Dermis blood vessel endothelial cell (primary cell): ENCODE results near the gene GRID1. TPM values are rescaled to one million over a fixed set of nuclear protein-coding genes. Genes with fewer than 3 reads are reported as not detected.

Experiments
- DNase-seq: peaks from one replicate; pipeline ENCODE4 v3.0.0; 2010
- total RNA-seq: library from RNA; depleted of rRNA; stranded (reverse); fragments of >200 nt; gene quantifications from 2 replicates; pipeline ENCODE4 v1.2.3, GENCODE V29; 2014

Gene GRID1
- not detected in 2 replicates for total RNA-seq

DNA sequence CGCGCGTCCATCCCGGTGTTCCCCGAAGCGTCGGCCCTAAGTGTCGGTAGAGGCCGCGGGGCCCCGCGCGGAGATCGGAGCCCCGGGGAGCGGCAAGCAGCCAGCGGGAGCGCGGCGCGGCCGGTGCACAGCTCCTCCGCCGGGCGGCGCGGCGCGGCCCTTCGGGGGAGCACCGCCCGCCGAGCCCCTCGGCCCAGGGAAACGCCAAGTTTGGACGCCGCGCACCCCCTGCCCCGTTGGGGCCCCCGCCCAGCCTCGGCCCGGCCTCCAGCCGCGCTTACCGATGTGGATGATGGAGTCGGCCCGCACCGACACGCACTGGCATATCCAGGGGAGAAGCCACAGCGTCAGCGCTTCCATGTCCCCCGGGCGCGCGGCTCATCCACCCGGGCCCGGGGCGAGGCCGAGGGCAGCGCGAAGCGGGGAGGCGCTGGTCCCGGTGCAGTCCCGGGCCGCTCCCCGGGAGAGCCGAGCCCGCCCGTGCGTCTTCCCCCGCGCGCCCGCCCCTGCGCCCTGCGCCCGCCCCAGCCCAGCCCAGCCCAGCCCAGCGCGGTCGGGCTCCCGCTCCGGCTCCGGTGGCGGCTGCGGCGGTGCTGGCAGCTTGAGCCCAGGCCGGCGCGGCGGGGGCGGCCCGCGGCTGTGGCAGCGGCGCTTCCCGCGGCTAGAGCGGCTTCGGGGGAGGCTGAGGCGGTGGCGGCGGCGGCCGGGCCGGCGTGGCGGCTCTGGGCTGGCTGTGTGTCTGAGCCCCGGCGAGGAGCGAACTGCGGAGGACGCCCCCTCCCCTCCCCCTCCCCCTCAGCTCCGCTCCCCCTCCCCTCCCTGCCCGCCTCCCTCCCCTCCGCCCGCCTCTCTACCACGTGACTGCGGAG, at the start of gene GRID1:
Gene GRID1 (minus strand): TSS at position 763 of the 869 bp plus-strand sequence.
- DNase-seq = no peak

DNA sequence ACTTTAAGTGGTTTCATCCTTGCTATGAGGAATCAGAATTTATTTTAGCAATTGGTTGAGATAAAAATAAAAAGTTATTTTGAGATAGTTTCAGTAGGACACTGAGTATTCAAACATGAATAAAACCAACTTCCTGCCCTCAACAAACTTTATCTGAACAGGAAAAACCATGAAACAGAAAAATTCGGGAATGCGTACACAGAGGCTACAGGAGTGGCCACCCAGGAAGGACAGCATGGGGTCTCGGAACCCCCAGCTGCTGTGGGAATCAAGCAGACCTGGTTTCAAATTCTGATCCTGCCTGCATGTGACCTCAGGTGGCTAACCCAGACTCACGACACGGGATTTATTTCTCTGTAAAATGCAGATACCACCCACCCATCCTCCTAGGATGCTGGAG, 49.0 kb upstream of the GRID1 start:
- no peak for DNase-seq

DNA sequence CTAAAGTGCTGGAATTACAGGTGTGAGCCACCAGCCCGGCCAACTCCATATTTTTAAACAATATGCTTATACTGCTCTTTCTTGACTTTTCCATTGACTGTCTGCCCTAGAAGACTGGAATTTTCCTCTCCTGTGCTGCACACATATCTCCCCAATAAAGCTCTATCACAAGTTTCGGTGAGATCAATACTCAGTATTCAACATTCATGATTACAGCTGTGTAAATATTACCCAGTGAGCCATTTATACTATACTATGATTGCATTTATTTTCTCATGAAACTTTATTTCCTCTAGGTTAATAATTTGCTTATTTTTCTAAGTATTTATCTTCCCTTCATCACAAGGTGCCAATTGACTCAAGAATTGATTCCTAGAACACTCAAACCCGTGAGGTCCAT, 48.5 kb upstream of the GRID1 start:
- no peak for DNase-seq

DNA sequence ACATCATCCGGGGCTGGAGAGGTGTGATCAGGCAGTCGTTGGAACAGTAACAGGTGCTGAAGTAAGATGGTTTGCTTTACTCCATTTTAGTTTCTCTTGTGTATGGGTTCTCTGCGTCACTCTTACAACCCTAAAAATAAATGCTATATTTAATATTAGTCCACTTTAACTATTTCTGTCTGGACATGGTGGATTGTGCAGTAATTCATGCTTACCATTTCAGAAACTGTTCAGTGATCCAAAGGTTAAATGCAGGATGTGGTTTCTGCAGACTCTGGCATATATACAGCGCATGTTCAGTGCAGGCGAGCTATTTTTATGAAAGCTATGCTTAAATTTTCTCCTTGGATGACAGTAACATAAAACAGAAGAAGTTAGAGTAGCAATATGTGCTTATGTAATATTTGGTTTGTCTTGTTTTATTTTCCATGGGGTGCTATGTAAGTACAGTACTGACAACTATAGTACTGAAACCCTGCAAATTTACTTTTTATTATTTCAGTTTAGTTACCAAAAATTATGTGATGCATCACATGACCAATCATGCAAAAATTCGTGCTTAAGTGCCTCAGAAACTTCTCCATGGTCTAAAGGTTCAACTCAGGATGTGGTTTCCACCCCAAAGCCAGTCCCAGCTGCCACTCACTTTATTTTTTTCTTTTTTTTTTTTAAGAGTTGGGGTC, 46.6 kb upstream of the GRID1 start:
- no peak for DNase-seq

DNA sequence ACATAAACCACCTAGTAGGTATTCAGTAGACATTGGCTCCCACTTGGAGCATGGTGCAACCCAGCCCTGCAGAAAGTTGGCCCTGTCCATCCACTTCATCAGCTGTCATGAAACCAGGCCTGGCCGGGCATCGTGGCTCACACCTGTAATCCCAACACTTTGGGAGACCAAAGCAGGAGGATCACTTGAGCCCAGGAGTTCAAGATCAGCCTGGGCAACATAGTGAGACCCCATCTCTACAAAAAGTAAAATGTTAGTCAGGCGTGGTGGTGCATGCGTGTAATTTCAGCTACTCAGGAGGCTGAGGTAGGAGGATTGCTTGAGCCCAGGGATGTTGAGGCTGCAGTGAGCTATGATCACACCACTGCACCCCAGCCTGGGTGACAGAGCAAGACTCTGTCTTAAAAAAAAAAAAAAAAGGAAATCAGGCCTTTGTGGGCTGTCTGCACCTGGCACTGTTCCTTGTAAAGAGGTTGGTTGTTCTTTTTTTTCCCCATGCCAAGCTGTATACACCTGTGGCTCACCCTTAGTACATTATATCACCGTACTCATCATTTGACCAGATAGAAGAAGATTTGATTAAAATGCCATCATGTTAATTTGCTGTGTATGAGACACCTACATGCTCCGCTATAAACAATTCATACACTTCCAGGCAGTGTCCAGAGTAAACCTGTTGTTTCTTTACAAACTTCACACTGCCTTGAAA, 45.4 kb upstream of the GRID1 start:
- DNase-seq = no peak

DNA sequence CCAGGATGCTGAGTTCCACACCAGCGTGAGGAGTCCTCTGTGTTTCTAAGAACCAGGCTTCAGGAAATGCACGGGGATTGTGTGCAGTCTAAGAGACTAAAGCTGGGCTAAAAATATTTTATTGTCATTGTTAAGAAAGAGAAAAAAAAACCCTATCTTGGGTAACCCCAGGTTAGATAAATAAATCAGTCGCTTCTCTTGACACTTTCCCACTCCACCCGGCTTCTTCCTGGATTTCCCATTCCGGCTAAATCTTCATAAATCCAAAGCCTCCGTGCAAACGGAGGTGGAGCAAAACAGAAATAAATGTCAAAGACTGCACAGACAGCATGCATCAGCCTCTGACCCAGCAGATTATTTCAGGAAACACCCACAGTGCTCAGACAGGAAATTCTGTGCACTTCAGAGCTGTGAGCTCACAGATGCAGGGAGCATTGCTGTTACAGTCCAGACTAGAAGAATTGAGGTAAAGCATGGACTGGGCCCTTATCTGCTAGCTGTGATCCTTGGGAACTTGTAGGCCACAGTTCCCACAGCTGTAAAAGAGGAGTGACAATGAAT, 44.8 kb upstream of the GRID1 start:
- peak; percentile 86 for DNase-seq

DNA sequence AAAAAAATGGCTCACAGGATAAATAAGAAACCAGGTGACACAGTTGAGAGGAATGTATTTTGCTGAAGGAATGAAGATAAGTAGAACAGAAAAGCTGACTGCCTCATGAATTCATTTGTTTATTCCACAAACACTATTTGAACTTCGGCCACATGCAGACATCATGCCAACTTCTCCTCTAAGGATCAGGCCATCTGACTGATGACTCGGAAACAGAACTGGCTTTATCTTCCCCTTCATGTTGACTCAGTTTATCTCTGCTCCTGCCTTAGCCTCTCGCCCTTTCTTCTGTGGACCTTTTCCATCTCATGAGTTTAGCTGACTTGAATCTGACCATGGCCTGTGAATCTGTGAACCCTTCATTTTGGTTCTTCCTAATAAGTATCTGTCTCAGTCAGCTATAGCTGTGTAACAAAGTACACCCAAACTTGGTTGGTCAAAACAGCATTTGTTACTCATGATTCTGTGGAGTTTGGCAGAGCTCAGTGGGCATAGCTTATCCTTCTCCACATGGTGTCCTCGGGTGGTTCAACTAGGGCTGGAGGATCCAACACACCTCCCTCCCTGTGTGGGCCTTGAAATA, 44.0 kb upstream of the GRID1 start:
- no peak for DNase-seq

DNA sequence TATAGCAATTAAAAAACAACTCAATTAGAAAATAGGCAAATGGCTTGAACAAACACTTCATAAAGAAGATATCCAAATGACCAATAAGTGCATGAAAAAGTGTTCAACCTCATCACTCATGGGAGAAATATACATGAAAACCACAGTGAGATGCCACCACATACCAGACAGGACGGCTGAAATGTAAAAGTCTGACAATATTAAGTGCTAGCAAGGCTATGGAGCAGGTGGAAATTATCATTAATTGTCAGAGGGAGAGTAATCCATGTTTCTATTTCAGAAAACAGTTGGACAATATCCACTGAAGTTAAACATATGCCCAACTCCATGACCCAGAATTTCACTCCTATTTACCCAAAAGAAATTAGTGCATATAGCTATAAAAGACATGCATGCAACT, 42.6 kb upstream of the GRID1 start:
- no peak for DNase-seq

DNA sequence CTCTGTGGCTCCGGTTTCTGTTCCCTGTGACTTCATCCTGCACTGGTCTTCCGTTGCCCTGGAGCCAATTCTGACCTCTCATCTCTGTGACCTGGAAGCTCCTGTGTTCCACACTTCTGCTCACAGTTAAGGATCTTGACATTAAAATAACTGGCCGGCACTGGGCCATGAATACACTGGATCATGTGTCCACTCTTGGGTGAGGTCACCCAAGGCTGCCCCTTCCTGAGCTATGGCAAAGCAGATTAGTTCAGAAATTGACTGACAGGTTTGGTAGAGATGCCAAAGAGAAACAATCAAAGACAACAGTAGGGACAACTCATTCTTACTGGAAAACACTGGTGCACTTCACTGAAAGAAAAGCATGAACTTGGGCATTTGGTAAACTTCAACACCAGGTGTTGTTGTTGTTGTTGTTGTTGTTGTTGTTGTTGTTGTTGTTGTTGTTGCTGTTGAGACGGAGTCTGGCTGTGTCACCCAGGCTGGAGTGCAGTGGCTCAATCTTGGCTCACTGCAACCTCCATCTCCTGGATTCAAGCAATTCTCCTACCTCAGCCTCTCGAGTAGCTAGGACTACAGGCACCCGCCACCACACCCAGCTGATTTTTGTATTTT, 36.7 kb upstream of the GRID1 start:
- DNase-seq = no peak

DNA sequence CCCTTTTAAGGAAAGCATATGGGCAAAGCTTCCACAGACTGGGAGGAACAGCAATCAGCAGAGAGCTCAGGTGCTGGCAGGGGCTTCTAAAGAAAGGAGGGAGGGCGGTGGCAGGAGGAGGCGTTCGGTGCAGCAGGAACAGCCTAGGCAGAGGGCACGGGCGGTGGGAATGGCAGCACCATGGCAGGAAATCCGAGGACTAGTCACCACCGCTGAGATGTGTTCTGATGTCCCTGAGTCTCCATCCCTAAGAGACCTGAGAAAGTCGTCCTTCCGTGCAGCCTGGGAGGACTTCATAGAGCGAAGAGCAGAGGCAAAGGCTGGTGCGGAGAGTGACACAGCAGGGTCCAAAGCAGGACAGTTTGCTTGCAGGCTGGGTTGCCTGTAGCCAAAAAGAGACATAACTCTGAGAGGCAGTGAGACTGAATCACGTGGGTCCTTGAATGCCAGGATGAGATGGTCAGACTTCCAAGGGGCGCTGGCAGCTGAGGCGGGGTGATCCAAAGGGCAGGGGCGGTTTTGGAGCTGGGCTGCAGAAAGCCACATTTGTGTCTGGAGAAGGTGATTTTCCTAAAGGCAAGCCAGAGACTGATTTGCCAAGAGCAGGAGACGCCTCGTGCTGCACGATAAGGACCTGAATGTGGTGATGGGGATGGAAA, 35.8 kb upstream of the GRID1 start:
- DNase-seq = no peak

DNA sequence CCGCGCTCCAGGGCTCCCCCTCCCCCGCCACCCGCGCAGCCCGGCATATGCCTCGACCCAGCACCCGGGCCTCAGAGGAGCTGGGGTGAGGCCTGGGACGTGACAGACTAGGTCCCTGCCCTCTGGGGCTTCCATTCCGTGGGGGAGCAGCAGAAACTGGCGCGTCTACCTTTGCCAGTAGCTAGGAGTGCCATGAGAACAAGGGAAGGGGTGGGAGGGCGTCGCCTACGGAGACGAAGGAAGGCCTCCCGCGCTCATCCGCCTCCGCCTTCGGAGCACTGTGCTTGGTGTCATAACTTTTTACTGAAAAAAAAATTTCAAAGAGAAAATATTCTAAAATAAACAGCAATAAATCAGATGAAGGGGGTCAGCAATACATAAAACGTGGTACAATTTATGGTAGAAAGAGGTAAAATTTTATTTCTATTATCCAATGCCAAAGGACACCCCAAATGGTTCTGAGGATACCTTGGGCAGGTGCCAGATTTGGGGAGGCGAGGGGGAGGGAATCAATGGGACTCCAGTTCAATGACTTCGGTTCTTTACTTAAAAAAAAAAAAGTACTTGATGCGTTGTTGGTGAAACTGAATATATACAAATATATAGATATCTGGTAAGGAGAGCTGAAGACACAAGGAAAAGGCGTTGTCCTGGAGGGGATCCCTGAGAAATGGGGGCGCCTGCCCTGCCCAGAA, 35.1 kb upstream of the GRID1 start:
- DNase-seq = no peak

DNA sequence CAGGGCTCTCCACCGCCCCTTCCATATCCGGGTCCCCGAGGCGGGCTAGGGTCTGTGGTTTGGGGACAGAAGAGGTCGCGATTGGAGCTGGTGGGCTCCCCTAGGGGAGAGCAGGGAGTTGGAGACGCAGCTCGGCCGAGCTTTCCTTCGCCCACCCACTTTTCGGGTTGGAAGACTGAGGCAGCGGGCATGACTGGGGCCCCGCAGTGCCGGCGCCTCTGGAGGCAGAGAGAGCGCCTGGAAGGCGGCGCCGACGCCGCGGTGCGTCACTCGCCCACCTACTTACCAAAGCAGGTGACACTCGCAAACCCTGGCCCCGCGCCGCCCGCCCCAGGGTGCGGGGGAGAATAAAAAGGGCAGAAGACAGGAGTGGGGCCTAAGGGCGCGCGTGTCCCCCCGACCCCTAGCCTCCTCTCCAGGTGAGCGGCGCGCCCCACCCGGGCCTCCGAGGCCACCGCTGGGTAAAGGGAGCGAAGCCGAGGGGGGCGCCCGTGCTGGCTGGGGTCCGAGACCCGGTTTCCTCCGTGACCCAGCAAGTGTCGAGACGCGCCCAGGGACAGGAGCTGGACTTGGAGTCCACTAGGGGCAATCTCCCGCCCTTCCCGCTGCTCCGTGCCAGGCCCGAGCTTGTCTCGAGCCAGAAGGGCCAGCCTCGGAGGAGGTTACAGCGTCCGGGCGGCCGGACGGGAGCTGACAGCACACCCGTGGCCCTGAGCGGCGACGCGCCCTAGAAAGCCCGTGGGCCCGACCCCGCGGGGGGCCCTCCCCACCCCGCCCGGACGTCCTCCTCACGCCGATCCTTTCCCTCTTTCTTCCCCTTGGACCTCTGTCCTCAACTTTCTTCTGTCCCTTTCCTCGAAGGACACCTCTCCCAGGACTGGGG, 34.4 kb upstream of the GRID1 start:
- peak; percentile 37 for DNase-seq

DNA sequence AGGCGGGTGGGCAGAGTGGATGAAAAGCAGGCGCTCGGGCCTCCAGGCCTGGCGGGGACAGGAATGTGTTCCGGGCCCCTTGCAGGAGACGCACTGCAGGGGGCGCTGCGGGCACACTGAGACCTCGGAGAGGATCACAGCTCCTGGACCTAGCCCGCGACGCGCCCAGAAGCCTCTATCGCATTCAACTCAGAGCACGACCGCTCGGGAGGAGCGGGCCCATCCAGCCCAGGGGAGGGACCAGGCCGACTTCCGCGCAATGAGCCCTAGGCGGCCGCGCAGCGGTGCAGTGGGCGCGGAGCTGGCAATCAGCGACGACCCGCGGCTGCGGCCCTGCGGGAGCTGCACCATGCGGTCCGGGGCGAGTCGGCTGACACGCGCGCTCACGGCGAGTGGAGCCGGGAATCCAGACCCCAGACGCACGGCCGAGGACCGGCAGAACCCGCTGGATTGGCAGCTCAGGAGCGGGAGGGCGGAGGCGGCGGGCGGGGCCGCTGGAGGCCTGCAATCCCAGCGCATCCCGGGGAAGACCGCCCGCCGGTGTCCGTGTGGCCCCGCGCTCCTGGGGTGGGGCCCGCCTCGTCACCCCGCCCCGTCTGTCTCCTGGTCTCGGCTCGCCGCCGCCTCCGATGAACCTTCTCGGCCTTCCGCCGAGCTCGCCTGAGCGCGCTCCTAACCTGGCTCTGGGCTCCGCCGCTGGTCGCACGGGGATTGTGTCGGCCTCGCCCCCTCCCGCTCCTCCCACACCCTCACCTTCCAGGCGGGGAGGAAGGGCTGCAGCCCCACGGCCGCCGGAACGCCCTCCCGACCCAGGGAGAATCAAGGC, 33.5 kb upstream of the GRID1 start:
- peak; percentile 95 for DNase-seq

DNA sequence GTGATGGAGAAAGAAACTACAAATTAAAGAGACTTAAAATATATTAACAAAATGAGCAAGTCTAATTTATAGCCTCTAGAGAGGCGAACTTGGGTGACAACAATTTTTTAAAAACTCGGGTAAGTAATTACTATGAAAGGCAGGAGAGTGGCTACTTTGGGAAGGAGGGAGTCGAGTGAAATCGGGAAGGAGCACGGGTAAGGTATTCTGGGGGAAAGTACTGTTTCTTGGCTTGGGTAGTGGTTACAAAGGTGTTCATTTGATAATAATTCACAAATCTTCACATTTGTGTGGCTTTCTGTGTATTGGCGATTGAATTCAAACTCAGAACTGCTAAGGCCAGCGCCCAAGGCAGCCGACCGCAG, 32.9 kb upstream of the GRID1 start:
- no peak for DNase-seq

DNA sequence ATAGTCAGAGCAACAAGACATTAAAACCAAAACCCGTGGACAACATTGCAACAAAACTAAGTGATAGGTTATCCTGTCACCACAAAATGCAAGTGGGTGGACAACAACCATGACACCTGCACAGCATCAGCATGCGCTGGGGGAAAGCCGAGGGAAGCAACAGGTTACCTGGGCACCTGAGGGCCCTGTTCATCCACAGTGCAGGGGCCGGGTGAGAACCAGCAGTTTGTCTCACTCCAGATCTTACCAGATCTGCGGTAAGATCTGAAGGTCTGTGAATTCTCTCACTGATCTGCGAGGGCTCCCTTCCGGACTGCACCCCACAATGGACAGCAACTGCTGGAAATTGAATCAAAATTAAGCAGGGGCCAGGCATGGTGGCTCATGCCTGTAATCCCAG, 30.5 kb upstream of the GRID1 start:
- DNase-seq = no peak

DNA sequence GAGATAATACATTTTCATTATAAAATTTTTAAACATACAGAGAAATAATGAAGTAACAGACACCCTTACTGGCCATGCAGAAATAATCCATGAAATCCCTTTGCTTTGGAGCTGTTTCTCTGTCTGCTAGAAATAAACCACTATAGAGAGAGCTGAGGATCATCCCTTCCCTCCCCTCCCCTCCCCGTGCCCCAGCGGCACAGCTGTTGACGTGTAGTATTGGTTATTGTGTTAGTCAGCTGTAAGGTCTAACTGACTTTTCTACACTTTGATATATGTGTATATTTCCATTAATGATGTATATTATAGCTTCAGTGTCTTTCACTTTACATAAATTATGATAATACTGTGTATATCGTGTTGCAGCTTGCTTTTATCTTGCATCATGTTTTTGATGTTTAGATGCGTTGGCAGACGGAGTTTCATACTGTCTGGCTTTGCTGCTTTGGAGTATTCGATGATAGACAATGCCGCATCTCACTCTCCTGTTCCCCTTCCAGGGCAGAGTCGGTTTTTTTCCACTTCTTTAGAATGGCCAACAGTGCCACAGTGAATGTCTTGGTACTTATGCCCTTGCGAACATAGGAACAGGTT, 27.4 kb upstream of the GRID1 start:
- DNase-seq = no peak

DNA sequence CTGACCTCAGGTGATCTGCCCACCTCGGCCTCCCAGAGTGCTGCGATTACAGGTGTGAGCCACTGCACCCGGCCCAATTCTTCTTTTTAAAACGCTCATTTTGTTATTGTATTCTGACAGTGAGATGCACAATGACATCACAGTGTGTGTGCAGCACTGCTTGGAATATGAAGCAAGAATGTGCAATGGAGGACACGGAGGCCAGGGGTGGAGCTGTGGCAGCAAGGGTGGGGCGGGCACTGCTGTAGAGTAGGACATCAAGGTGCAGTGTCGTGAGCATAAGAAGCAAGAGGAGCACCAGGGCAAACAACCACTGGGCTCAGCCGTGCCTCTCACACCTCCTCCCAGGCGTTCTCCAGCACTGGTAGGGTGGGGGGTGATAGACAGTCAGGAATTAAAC, 26.8 kb upstream of the GRID1 start:
- no peak for DNase-seq

DNA sequence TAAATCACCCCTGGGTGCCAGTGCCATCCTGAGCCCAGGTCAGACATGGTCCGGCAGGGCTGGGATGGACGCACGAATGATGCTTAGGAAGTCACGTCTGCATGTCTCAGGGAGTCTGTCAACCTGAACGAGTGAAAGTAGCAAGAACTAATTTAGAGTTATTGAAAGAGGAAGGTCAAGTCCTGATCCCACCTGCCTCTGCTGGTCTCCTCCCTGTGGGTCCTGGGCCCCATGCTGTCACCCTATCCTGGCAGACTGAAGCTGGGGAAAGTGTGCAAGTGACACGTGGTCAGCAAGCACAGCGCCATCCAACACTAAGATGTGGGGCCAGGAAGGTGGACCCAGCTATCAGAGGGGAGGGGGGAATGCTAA, 26.1 kb upstream of the GRID1 start:
- DNase-seq = no peak
